H9 (cell line): ENCODE results near the gene PKP1. TPM values are rescaled to one million over a fixed set of nuclear protein-coding genes. Genes with fewer than 3 reads are reported as not detected.

Experiments
- DNase-seq: peaks from one replicate; pipeline ENCODE4 v3.0.0-alpha.2; 2017
- H2AFZ ChIP-seq: one replicate; pipeline ENCODE4 v1.6.1; 2013; ENCODE audit warnings: mild to moderate bottlenecking, low read length, control low read depth, moderate library complexity
- H2AK5ac ChIP-seq: 2 replicates; pipeline ENCODE4 v1.6.1; 2013; ENCODE audit warnings: low read length, control low read depth, mixed read lengths; ENCODE audit not compliant: insufficient read length
- H2BK120ac ChIP-seq: one replicate; pipeline ENCODE4 v1.6.1; 2013; ENCODE audit warnings: low read depth, mild to moderate bottlenecking, low read length, control low read depth, inconsistent platforms; ENCODE audit not compliant: poor library complexity, severe bottlenecking
- H2BK12ac ChIP-seq: 2 replicates; pipeline ENCODE4 v1.6.1; 2013; ENCODE audit warnings: low read length, control low read depth, mixed read lengths, low read depth; ENCODE audit not compliant: insufficient read length
- H2BK15ac ChIP-seq: 2 replicates; pipeline ENCODE4 v1.6.1; 2013; ENCODE audit warnings: low read depth, low read length, control low read depth
- H2BK20ac ChIP-seq: one replicate; pipeline ENCODE4 v1.6.1; 2013; ENCODE audit warnings: low read depth, mild to moderate bottlenecking, low read length, control low read depth, inconsistent platforms; ENCODE audit not compliant: poor library complexity, severe bottlenecking
- H2BK5ac ChIP-seq: 2 replicates; pipeline ENCODE4 v1.6.1; 2013; ENCODE audit warnings: low read length, control low read depth, mixed read lengths; ENCODE audit not compliant: insufficient read length
- H3K14ac ChIP-seq: 2 replicates; pipeline ENCODE4 v1.6.1; 2013; ENCODE audit warnings: low read length, control low read depth; ENCODE audit not compliant: insufficient read depth
- H3K18ac ChIP-seq: 2 replicates; pipeline ENCODE4 v1.6.1; 2013; ENCODE audit warnings: low read depth, mild to moderate bottlenecking, mixed read lengths, low read length, control low read depth; ENCODE audit not compliant: insufficient read length
- H3K23ac ChIP-seq: 2 replicates; pipeline ENCODE4 v1.6.1; 2013; ENCODE audit warnings: low read length, control low read depth, mixed read lengths, low read depth; ENCODE audit not compliant: insufficient read length
- H3K23me2 ChIP-seq: 2 replicates; pipeline ENCODE4 v1.6.1; 2013; ENCODE audit warnings: low read depth, mild to moderate bottlenecking, mixed read lengths, low read length, control low read depth; ENCODE audit not compliant: insufficient read length, poor library complexity, severe bottlenecking
- H3K27ac ChIP-seq: 2 replicates; pipeline ENCODE4 v1.5.1; 2013; ENCODE audit warnings: low read length, control low read depth, mixed read lengths, low read depth; ENCODE audit not compliant: insufficient read length
- H3K27me3 ChIP-seq: 2 replicates; pipeline ENCODE4 v1.6.1; 2013; ENCODE audit warnings: low read length, control low read depth, inconsistent platforms; ENCODE audit not compliant: insufficient read depth
- H3K4ac ChIP-seq: 2 replicates; pipeline ENCODE4 v1.6.1; 2013; ENCODE audit warnings: low read depth, mild to moderate bottlenecking, control low read depth, inconsistent platforms, low read length, moderate library complexity
- H3K4me1 ChIP-seq: 2 replicates; pipeline ENCODE4 v1.6.1; 2013; ENCODE audit warnings: low read length, control low read depth, inconsistent platforms; ENCODE audit not compliant: insufficient read depth
- H3K4me2 ChIP-seq: 2 replicates; pipeline ENCODE4 v1.6.1; 2013; ENCODE audit warnings: low read length, control low read depth, mixed read lengths; ENCODE audit not compliant: insufficient read length, insufficient read depth
- H3K56ac ChIP-seq: 2 replicates; pipeline ENCODE4 v1.6.1; 2013; ENCODE audit warnings: low read depth, mild to moderate bottlenecking, mixed read lengths, low read length, control low read depth; ENCODE audit not compliant: insufficient read length
- H3K79me1 ChIP-seq: 2 replicates; pipeline ENCODE4 v1.6.1; 2013; ENCODE audit warnings: low read depth, mild to moderate bottlenecking, moderate library complexity, low read length, control low read depth, inconsistent platforms; ENCODE audit not compliant: insufficient read depth, poor library complexity, severe bottlenecking
- H3K79me2 ChIP-seq: 2 replicates; pipeline ENCODE4 v1.6.1; 2013; ENCODE audit warnings: low read length, control low read depth, inconsistent platforms; ENCODE audit not compliant: insufficient read depth
- H3K9ac ChIP-seq: 2 replicates; pipeline ENCODE4 v1.6.1; 2013; ENCODE audit warnings: low read length, control low read depth, mixed read lengths; ENCODE audit not compliant: insufficient read length; ENCODE audit errors: extremely low read depth
- H3K9me3 ChIP-seq: one replicate; pipeline ENCODE4 v1.6.1; 2013; ENCODE audit warnings: low read depth, low read length, inconsistent platforms; ENCODE audit not compliant: control insufficient read depth
- H3T11ph ChIP-seq: one replicate; pipeline ENCODE4 v1.6.1; 2013; ENCODE audit warnings: mild to moderate bottlenecking, low read length, control low read depth, inconsistent platforms
- H4K20me1 ChIP-seq: one replicate; pipeline ENCODE4 v1.6.1; 2013; ENCODE audit not compliant: control insufficient read depth, insufficient read length, insufficient read depth
- H4K5ac ChIP-seq: 2 replicates; pipeline ENCODE4 v1.6.1; 2013; ENCODE audit warnings: low read depth, mild to moderate bottlenecking, mixed read lengths, low read length, control low read depth; ENCODE audit not compliant: insufficient read length
- H4K8ac ChIP-seq: replicated peaks from 2 replicates; pipeline ENCODE4 v1.6.1; 2013; ENCODE audit warnings: low read length, control low read depth, mixed read lengths, low read depth; ENCODE audit not compliant: insufficient read length
- H4K91ac ChIP-seq: 2 replicates; pipeline ENCODE4 v1.6.1; 2013; ENCODE audit warnings: low read depth, mild to moderate bottlenecking, moderate library complexity, mixed read lengths, low read length, control low read depth; ENCODE audit not compliant: insufficient read length
- H3K27ac Mint-ChIP-seq, 3 experiments: 2 replicates in 2 of 3; 3 replicates in 1 of 3; pipeline ENCODE4 v1.8.0; 2020 to 2021; ENCODE audit warnings: mixed read lengths in 3 of 3, mild to moderate bottlenecking in 1 of 3, moderate library complexity in 1 of 3
- H3K27me3 Mint-ChIP-seq: 2 replicates; pipeline ENCODE4 v1.8.0; 2021; ENCODE audit warnings: low read depth, mild to moderate bottlenecking, moderate library complexity, mixed read lengths
- H3K36me3 Mint-ChIP-seq, 3 experiments: 2 replicates in 2 of 3; 3 replicates in 1 of 3; pipeline ENCODE4 v1.8.0; 2020 to 2021; ENCODE audit warnings: low read depth in 3 of 3, mixed read lengths in 3 of 3; ENCODE audit not compliant: insufficient read depth in 1 of 3
- H3K4me1 Mint-ChIP-seq, 2 experiments: 2 replicates each; pipeline ENCODE4 v1.8.0; 2020; ENCODE audit warnings: mixed read lengths in 2 of 2
- H3K4me3 Mint-ChIP-seq, 2 experiments: 2 replicates in 1 of 2; 3 replicates in 1 of 2; pipeline ENCODE4 v1.8.0; 2020 to 2021; ENCODE audit warnings: mild to moderate bottlenecking in 2 of 2, mixed read lengths in 2 of 2, moderate library complexity in 1 of 2
- H3K9me3 Mint-ChIP-seq, 2 experiments: 2 replicates in 1 of 2; 3 replicates in 1 of 2; pipeline ENCODE4 v1.8.0; 2020; ENCODE audit warnings: mild to moderate bottlenecking in 2 of 2, mixed read lengths in 2 of 2, moderate library complexity in 1 of 2
- CTCF ChIP-seq: fragments of 200-600 bp; sonication (generic); conservative IDR thresholded peaks from 3 replicates; pipeline ENCODE4 v1.8.0; 2021; ENCODE audit warnings: antibody characterized with exemption, mild to moderate bottlenecking
- WGBS: extraction: QIAGEN DNeasy Blood & Tissue Kit; methylation state at CpG from one replicate; pipeline ENCODE4 v1.1.7; 2013; ENCODE audit warnings: missing lambda C conversion rate, low lambda C conversion rate, mixed read lengths; ENCODE audit not compliant: insufficient read length; ENCODE audit errors: extremely low coverage; 5-methylcytosine and 5-hydroxymethylcytosine counted together
- total RNA-seq: library from RNA; stranded (reverse); gene quantifications from 2 replicates; pipeline ENCODE4 v1.2.1, GENCODE V29; 2021

Gene PKP1
- total RNA-seq, 1 experiment from 2014 or later: 0.09 TPM

- no peak for DNase-seq
- no CpG with 5 or more reads among the region's 7 CpGs for WGBS
- Histone ChIP-seq H3K23me2 (no peaks in the 10 kb centered on the region), H3K18ac (peak overlapping the region; percentile 16), H4K8ac (no peak overlapping the region), H3K27ac (no peak overlapping the region), H2BK12ac (no peak overlapping the region), H3K56ac (no peak overlapping the region), H2BK15ac (no peak overlapping the region), H2BK120ac (no peak overlapping the region), H2BK5ac (no peak overlapping the region), H3K4me2 (peak overlapping the region; percentile 30), H3K4me1 (peaks cover 8% of the 10 kb centered on the region; the same call in 1 of the 2 replicates), H3K9me3 (no peaks in the 10 kb centered on the region), H3K14ac (no peak overlapping the region), H3K9ac (no peak overlapping the region), H4K91ac (no peak overlapping the region), H4K20me1 (no peaks in the 10 kb centered on the region), H2BK20ac (no peak overlapping the region), H3K79me1 (no peaks in the 10 kb centered on the region), H2AFZ (no peak overlapping the region), H4K5ac (no peak overlapping the region), H3K27me3 (no peaks in the 10 kb centered on the region), H3K4ac (no peak overlapping the region), H3K79me2 (no peaks in the 10 kb centered on the region), H3T11ph (no peak overlapping the region), H2AK5ac (no peak overlapping the region), H3K23ac (no peak overlapping the region)
- Mint-ChIP-seq H3K27ac (peak overlapping the region; percentile 55 to 59 (median 57)), H3K36me3 (no peaks in the 10 kb centered on the region), H3K4me3 (peak overlapping the region; percentile 30 to 54; a peak in 3 of 5 replicates), H3K27me3 (peaks cover 1% of the 10 kb centered on the region; the same call in 1 of the 2 replicates), H3K4me1 (peaks cover 38 to 40% of the 10 kb centered on the region in 2 experiments), H3K9me3 (no peaks in the 10 kb centered on the region)
- TF ChIP-seq CTCF: no peak
These were observed 64.3 kb downstream of the PKP1 start for GRCh38 chr1:201347498-201348210.
